GM21576 (cell line): Measurements from ENCODE around the gene ZNF619.
A peak's percentile ranks its signal among the peaks of the same experiment; 100 is the strongest.
"Not testable (repeated sequence)": the region's sequence is repeated elsewhere in the genome, so short reads cannot be mapped to it uniquely, and the experiment has no call there.

Experiments
- ATAC-seq: cut with Tn5 transposase; IDR thresholded peaks from one replicate; pipeline ENCODE4 v1.9.1; 2021; ENCODE audit warnings: mild to moderate bottlenecking, moderate library complexity; ENCODE audit not compliant: unreplicated experiment

Gene ZNF619

DNA sequence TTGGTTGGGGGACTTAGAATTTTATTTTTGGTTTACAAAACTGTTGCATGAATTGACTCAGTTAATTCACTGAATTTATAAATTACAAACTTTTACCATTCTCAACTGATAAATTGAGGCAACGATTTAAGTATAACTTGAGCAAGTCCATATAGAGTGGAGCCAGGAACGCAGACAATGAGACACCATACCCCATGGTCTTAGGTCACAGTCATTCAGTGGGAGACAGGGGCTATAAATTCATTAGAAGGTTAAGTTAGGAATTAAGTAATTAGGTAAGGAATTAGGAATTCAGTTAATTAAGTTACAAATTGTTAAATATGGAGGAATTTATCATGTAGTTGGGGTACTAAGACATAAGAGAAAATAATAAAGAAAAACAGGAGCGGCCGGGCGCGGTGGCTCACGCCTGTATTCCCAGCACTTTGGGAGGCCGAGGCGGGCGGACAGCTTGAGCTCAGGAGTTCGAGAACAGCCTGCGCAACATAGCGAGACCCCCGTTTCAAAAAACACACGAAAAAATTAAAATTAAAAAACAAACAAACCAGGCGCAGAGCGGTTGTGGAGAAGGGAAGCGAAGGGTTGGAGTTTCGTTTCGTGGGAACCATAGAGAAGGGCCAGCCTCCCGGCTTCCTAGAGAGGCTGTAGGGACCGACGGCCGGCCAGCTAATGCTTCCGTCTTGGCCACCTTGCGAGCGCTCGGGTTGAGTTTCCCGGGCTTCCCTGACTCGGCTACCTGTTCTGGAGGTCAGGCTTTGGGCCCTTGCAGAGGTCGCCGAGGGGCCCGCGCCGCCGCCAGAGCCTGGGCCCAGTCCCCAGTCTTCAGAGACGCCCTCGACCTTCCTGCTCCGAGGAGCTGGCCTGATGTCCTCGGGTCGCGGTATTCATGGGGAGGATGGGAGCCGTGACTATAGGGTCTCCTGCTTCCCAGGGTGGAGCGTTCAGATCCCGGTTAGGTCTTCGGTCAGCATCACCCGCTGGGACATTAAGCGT lies at the start of gene ZNF619:
ZNF619 (plus strand) TSS at position 645 of the 993 bp plus-strand sequence. CDS start 858 bp downstream, outside the sequence.
- peak; percentile 86 for ATAC-seq

- ATAC-seq, result no peak
Measured at GRCh38 chr3:40432793-40433192, 44.1 kb upstream of the ZNF619 start.

- ATAC-seq, result no peak
Measured at GRCh38 chr3:40437889-40438288, 39.0 kb upstream of the ZNF619 start.

GRCh38 chr3:40445062-40445461 lies 31.9 kb upstream of the ZNF619 start:
- ATAC-seq, result no peak

DNA sequence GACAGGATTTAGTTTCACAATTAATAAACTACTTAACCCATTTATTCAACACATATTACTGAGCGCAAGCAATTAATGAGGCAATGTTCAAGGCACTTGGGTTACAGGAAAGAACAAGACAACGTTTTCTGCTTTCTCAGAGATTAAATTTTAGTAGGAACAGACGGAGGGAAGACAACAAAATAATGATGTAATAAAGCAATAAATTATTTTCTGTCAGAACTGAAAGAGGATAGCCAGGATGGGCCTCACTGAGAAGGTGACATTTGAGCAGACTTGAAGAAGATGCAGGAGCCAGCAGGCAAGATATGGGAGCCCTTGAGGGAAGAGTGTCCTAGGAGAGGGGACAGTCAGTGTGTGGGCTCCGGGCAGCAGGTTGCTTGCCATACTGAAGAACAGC lies 31.0 kb upstream of the ZNF619 start:
- no peak for ATAC-seq

GRCh38 chr3:40450438-40450837 lies 26.5 kb upstream of the ZNF619 start:
- ATAC-seq, result no peak

DNA sequence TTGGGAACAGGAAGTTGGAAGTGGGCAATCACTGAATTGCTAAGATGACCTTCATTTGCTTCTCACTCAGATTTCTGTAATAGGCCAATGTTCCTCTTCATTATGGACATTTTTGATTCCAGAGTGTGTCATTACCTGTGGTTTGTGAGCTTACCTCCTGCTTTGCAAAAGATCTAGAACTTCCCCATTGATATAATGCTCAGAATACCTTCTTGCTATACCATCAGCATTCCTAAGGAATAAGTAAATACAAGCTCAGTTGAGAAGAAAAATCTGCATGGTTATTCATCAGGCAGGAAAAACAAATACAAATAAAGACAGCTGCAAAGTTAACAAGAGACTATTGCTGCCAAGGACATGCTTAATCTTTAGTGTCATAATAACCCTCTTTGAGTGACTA lies 25.4 kb upstream of the ZNF619 start:
- no peak for ATAC-seq

DNA sequence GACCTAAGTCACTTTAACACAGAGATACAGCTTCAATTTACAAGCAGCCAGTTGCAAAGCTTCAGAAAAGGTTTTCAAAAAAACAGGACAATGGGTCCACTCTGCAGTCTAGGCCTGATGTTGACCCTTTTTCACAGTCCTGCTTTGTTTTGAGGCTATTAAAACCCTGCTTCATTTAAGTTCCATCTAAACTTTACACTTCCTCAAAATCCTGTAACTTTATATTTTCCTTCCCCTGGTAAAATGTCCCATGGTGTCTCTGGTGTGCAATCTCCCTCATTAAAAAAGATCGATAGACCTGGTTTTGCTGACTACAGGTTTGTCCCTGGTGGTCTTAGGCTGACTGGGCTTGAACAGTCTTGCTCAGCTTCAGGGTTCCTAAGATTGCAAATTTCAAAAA lies 24.9 kb upstream of the ZNF619 start:
- ATAC-seq, result no peak

DNA sequence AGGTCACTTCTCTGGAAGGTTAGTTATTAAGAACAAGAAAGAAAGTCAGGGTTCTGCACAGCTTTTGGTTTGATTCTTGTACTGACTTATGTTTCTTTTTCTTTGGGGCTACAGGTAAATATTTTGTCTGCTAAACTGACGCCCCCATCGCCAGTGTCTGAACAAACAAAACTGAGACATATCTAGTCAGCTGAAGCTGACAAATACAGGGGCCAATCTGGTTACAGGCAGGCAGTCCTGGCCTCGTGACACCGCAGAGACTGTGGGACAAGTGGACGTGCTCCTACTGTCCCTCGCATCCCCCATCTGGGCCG lies 24.4 kb upstream of the ZNF619 start:
- no peak for ATAC-seq

- ATAC-seq, result peak; percentile 94
Measured at GRCh38 chr3:40452876-40453730, 23.8 kb upstream of the ZNF619 start.

- no peak for ATAC-seq
Measured at GRCh38 chr3:40453933-40454332, 23.0 kb upstream of the ZNF619 start.

GRCh38 chr3:40455328-40455727 lies 21.6 kb upstream of the ZNF619 start:
- no peak for ATAC-seq

DNA sequence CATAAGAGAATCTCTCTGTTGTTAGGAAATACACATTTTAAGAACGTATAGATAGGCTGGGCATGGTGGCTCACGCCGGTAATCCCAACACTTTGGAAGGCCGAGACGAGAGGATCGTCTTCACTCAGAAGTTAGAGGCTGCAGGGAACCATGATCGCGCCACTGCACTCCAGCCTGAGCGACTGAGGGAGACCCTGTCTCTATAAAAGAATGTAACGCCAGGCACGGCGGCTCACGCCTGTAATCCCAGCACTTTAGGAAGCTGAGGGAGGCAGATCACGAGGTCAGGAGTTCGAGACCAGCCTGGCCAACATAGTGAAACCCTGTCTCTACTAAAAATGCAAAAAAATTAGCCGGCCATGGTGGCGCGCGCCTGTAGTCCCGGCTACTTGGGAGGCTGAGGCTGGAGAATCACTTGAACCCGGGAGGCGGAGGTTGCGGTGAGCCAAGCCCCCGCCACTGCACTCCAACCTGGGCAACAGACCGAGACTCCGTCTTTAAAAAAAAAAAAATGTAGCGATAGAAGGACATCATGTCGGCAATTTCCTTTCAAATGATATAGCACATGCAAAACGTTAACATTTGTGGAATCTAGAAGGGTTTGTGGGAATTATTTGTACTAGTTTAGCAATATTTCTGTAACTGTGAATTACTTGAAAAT lies 20.5 kb upstream of the ZNF619 start:
- no peak for ATAC-seq

DNA sequence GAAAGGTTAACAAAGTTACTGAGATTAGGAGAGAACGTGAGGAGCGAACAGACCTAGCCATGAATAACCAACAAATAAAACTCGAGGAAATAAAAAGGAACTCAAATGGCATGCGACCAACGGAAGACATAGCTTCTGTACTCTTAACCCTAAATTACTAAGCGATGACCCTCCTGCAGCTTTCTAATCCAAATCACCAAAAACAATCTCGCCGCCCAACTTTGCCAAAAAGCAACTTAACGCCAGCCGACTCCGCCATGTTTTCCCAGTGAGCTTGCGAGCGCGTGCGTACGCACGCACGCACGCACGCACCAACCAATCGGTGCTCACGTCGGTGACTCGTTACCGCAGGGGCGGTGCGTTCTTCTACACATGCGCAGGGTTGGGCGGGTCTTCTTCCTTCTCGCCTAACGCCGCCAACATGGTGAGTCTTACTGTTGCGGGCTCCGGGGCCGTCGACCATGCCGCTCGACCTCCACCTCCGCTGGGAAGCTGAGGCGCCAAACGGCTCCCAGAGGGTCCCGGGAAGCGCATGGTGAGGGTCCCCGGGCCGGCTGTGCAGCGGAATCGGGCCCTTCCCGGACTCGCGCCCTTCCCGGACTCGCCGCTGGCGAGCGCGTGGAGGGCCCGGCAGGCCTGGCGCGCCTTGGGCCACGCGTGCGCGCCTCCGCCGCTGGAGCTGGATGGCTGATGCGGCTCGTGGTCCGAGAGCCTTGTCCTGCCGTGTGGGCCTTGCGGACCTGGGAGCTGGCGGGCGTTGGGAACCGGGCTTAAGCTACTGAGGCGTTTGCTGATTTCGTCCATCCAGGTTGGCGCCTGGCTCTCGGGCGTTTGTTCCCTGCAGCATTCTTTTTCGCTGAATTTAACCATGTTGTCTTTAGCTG lies 19.7 kb upstream of the ZNF619 start, which contains the start of gene RPL14:
RPL14 (plus strand) TSS at position 400 of the 884 bp plus-strand sequence; CDS start at position 533, 133 bp downstream.
- ATAC-seq, result peak; percentile 62

- no peak for ATAC-seq
Measured at GRCh38 chr3:40458473-40458872, 18.4 kb upstream of the ZNF619 start.

DNA sequence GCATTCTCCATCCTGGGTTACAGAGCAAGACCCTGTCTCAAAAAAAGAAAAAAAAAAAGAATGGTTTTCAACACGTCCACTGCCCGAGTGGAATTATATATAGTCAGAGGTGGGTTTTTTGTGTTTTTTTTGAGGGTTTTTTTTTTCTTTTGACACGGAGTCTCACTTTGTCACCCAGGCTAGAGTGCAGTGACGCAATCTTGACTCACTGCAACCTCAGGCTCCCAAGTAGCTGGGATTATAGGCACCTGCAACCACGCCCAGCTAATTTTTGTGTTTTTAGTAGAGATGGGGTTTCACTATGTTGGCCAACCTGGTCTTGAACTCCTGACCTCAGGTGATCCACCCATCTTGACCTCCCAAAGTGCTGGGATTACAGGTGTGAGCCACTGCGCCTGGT lies 16.4 kb upstream of the ZNF619 start:
- ATAC-seq, result not testable (repeated sequence)

- ATAC-seq, result no peak
Measured at GRCh38 chr3:40461161-40461560, 15.8 kb upstream of the ZNF619 start.

GRCh38 chr3:40462838-40463237 lies 14.1 kb upstream of the ZNF619 start:
- ATAC-seq, result not testable (repeated sequence)

DNA sequence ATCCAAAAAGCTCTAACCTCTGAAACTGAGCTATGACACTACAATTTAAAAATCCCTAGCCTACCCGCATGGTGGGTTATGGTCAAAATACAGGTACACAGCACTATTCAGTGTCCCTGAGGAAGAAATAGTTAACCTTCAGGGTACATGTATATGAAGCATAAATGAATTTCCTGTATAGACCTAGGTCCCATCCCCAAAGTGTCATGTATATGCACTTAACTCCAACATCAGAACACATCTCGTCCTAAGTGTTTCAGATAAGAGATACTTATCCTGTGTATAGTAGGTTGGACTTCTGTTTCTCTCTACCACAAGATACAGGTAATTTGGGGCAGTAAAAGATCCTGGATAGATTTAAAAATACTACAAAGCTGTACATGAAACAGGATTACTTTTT lies 13.3 kb upstream of the ZNF619 start:
- ATAC-seq, result no peak
